ENCODE measurements around the gene CLDN9. TPM values are rescaled to one million over a fixed set of nuclear protein-coding genes. Genes with fewer than 3 reads are reported as not detected.

The CLDN9 gene
- total and polyA plus RNA-seq, 9 of the 15 experiments (the other 6 are each of a cell fraction or from before 2014, with no cell fraction given), result 0.12 to 0.44 (median 0.22) TPM; not detected in 4

DNA sequence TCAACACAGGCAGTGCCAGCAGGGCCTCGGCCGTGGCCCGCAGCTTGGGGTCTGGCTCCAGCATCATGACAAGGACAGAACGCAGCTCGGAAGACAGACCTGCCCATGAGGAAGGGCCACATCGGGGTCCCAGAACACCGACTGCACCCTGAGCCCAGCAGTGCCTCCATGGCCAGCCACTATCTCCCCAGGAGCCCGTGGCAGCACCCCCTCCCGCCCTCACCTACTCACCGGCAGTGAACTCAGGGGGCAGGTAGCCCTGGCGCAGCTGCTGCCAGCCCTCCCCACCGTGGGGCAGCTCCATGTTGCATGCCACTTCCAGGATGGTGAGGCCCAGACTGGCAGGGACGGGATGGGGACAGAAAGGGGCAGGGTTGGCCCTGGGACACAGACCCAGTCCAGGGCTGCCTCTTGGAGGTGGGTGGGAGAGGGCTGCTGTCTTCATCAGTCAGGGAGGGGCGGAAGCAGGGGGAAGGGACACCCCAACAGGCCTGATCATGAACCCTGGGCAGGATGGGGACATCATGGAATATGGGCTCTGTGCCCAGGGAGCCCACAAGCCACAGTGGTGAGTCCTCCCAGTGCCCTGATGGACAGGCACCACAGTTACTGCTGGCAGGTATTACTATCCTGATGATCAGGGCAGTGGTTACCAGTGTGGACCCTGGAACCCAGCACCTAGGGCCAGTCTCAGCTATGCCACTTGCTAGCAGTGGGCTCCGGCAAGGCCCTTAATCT lies 38.2 kb upstream of the CLDN9 start:
- Histone ChIP-seq H3K27me3 (ENCODE audit: control insufficient read depth in 2 of 2, insufficient read depth in 2 of 2, low read length in 2 of 2) (no peaks in the 10 kb centered on the region), H3K4me3 (no peak overlapping the region), H3K9ac (ENCODE audit: insufficient read depth in 1 of 2, low read depth in 2 of 2, low read length in 2 of 2) (peak overlapping the region in 1 of 2 experiments; percentile 81; a peak in 2 of 4 replicates), H3K36me3 (ENCODE audit: control insufficient read depth, insufficient read depth, low read length) (peaks cover 84% of the 10 kb centered on the region; the same call in 2 of the 3 replicates), H3K79me2 (ENCODE audit: control insufficient read depth, insufficient read depth, low read length) (peaks cover 51% of the 10 kb centered on the region), H4K20me1 (replicated peaks; ENCODE audit: control insufficient read depth, insufficient read depth, low read length) (peaks cover 25% of the 10 kb centered on the region), H3K9me3 (replicated peaks; ENCODE audit: control insufficient read depth, insufficient read depth, low read depth, low read length) (no peaks in the 10 kb centered on the region), H2AFZ (ENCODE audit: low read depth, low read length) (no peak overlapping the region), H3K9me1 (ENCODE audit: control insufficient read depth, insufficient read depth, low read length) (peaks cover 3% of the 10 kb centered on the region), H3K27ac (ENCODE audit: extremely low read depth, low read depth, low read length) (no peak overlapping the region), H3K4me1 (replicated peaks in 1 of 2; ENCODE audit: control insufficient read depth in 2 of 2, insufficient read depth in 2 of 2, low read length in 2 of 2) (peaks cover 9 to 92% of the 10 kb centered on the region in 2 experiments; a peak in 4 of 5 replicates), H3K4me2 (ENCODE audit: insufficient read depth, low read length) (no peak overlapping the region)
- no TSS peak for BruUV-seq (replicated peaks)
- DNase-seq (ENCODE audit: extremely low read depth in 1 of 4, low spot score in 3 of 4) (no peak), FAIRE-seq (no peak), ATAC-seq (no peak)
- WGBS (ENCODE audit: insufficient coverage, low coverage, missing lambda C conversion rate), result 94% methylated on average over 15 of the region's 15 CpGs
- in situ Hi-C loops (cut with MboI), result no loop called here
- CTCF ChIA-PET (ENCODE audit: low intra/inter-chr PET ratio), result no interaction called here
- TF ChIP-seq ZNF165 (CRISPR knock-in tag; IDR thresholded peaks at IDR 0.05; ENCODE audit: borderline replicate concordance), result no peak
- TF ChIP-seq, protein P1, sequence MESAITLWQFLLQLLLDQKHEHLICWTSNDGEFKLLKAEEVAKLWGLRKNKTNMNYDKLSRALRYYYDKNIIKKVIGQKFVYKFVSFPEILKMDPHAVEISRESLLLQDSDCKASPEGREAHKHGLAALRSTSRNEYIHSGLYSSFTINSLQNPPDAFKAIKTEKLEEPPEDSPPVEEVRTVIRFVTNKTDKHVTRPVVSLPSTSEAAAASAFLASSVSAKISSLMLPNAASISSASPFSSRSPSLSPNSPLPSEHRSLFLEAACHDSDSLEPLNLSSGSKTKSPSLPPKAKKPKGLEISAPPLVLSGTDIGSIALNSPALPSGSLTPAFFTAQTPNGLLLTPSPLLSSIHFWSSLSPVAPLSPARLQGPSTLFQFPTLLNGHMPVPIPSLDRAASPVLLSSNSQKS (CRISPR knock-in tag; IDR thresholded peaks at IDR 0.05), result no peak
- TF ChIP-seq POLR2AphosphoS2 (IDR thresholded peaks at IDR 0.05; ENCODE audit: low read length), result peak; percentile 82; the same call in 1 of the 2 replicates
- peak; percentile 42 for TF ChIP-seq SUPT5H (IDR thresholded peaks at IDR 0.05)
- TF ChIP-seq POLR2G (IDR thresholded peaks at IDR 0.05; ENCODE audit: low read depth, low read length), result peak; percentile 71
- peak; percentile 78 for TF ChIP-seq SIRT6 (IDR thresholded peaks at IDR 0.05; ENCODE audit: low read depth, low read length)
- TF ChIP-seq RBFOX2 (IDR thresholded peaks at IDR 0.05; ENCODE audit: low read depth, low read length), result peak; percentile 18; the same call in 1 of the 2 replicates
- TF ChIP-seq POLR2A (conservative IDR thresholded peaks at IDR 0.05), result peak; percentile 57
- POLR2A ChIA-PET, result interaction anchor here (0.6 to 1.8 kb wide), 6 partner anchors 9 to 170 kb away, joined by 3 to 8 read pairs (median 4); no protein-coding TSS in a partner anchor
- intact Hi-C loops (cut with micrococcal nuclease), result no loop called here
